NCI-H526 treated with DMSO at 0.1 percent for 48 hours (cell line): ENCODE measurements around the gene MEGF9.

Source experiments
- DNase-seq: peaks from one replicate; lab custom pipeline; 2025; lab: John Stamatoyannopoulos, UW

MEGF9 gene

GRCh38 chr9:120622790-120623189, 91.5 kb downstream of the MEGF9 start:
- DNase-seq: no peak

DNA sequence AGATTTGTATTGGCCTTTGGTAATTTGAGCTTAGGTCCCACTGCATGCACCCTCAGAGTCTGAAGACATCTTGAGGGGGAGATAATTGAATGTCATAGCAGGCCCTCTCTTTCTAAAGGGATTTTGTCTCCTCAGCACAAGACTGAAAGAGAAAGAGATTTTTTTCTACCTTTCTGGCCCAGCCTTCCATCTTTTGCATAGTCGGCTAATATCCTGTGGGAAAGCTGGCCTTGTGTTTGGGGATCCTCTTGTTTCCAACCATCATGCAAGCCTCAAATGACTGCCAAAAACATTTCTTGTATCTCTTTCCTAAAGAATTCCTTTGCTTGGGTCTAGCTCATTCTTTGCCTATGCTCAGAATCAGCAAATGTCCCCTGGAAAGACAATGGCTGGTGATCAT, 92.3 kb downstream of the MEGF9 start:
- DNase-seq: no peak

GRCh38 chr9:120619751-120620655, 94.3 kb downstream of the MEGF9 start:
- DNase-seq: peak; percentile 36

- DNase-seq: no peak
These were observed 97.0 kb downstream of the MEGF9 start for GRCh38 chr9:120616966-120617935.

DNA sequence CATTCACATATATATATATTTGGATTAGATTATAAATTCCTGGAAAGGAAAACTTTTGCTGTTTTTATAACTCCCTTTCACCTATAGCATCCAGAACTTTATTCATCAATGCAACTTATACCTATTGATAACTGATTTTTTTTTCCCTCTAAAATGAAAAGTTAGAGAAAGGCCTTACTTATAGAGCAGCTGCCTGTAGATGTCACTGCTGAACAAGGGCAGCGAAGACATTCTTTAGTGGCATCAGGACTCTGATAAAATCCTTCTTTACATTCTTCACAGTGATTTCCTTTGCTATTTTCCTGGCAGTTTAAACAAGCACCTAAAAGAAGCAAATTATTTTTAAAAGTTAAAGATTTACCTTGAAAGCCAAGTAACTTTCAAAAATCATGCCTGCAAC, 102.1 kb downstream of the MEGF9 start:
- no peak for DNase-seq

DNA sequence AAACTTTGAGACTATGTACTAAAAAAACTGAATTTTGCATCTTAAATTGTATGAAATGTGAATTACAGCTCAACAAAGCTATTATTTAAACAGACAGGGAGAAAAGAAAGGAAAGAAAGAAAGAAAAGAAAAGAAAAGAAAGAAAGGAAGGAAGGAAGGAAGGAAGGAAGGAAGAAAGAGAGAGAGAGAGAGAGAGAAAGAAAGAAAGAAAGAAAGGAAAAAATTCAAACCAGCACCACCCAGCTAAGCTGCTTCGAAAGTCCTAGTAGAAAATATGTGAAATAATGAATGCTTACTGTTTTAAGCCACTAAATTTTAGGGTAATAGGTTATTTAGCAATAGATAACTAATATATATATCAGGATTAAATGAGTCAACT, 102.6 kb downstream of the MEGF9 start:
- DNase-seq: no peak

DNA sequence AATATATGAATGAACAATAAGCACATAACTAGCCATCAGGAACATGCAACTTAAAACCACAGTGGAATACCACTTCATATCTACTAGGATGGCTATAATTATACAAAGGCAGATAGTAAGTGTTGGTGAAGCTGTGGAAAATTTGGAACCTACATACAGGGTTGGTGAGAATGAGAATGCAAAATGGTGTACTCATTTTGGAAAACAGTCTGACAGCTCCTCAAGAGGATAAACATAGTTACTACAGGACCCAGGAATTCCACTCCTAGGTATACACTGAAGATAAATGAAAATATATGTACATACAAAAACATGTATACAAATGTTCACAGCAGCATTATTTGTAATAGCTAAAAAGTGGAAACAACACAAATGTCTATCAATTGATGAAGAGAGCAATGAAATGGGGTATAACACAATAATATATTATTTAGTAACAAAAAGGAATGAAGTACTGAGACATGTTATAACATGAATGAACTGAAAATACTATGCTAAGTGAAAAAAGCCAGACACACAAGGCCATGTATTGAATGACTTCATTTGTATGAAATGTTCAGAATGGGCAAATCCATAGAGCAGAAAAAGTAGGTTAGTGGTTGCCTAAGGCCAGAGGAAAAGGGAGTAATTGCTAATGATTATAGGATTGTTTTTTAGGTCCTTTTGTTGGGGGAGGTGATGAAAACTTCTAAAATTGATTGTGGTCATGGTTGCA, 103.1 kb downstream of the MEGF9 start:
- DNase-seq: no peak

GRCh38 chr9:120609636-120610035, 104.6 kb downstream of the MEGF9 start:
- no peak for DNase-seq

GRCh38 chr9:120608421-120608820, 105.8 kb downstream of the MEGF9 start:
- DNase-seq: no peak

DNA sequence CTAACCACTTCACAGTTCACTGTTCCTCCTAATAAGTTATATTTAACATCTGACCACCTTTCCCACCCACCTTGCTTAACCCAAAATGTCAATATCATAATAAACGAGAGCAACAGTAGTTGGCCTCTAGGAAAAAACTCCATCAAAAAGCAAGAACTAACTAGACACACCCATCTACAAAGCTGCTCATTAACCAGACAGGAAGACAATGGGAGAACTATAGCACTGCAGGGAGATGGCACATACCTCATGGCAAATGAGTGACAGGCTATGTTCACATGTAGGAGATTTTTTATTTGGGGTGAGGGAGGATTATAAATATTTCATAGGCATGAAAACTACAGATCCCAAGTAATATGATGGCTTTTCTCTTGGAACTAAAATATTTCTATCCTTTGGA, 110.7 kb downstream of the MEGF9 start:
- no peak for DNase-seq

DNA sequence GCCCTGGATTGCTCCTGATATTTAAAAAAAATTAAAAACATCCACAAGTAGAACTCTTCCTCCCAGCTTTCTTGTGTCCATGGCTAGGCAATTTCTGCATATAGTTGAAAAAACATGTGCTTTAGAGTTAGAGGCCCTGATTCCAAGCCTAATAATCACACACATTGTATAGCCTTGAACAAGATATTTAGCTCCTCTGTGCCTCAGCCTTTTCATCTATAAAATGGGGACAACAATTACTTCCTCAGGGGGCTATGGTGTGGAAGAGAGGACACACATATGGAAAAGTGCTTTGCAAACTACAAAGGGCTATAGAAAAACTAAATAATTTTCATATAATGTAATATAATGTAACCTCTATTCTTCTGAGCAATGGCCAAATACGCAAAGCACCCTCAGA, 111.3 kb downstream of the MEGF9 start:
- DNase-seq: no peak

- DNase-seq: no peak
These were observed 120.4 kb downstream of the MEGF9 start for GRCh38 chr9:120593955-120594277.

DNA sequence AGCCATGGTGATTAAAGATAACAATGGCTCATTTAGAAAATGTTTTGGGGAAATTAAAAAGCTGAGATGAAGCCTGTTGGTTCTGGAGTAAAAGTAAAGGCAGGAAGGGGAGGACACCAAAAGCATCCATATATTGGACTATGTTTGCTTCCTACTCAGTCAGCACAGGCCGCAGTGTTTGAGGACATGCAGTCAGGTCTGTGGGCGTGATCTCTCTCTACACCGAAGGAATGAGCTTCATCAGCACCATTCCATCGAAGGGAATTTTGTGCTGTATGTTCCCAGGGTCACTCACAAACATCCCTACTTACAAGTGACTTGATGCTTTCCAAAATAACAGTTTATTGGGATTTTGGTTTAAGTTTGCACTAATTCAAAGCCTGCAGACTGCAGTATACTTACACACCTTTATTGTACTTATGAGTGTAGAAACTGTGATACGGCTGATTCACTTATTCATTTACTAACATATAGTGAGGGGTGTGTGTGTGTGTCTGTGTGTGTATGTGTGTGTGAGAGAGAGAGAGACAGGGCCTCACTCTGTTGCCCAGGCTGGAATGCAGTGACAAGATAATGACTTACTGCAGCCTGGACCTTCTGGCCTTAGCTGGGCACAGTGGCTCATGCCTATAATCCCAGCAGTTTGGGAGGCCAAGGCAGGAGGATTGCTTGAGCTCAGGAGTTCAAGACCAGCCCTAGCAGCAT, 120.9 kb downstream of the MEGF9 start:
- no peak for DNase-seq

- DNase-seq: no peak
These were observed 122.1 kb downstream of the MEGF9 start for GRCh38 chr9:120592210-120592609.

DNA sequence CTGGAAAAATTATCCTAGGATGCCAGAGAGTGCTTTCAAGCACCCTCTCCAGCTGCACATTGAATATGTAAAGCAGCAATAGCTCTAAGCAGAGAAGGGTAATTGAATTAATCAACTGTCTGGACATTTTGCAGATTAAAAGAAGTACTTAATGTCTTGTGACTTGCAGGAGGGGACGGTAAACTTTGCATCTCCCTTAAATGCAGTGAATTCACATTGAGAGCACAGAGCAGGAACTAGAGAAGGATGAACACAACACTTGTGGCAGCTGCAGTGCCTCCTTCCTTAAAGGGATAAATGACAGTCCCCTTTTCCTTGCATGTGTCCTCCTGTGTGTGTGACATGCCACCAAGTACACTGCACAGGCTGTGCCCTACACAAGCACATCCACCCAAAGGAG, 126.9 kb downstream of the MEGF9 start:
- peak; percentile 24 for DNase-seq

GRCh38 chr9:120583958-120584369, 130.3 kb downstream of the MEGF9 start:
- no peak for DNase-seq

- peak; percentile 85 for DNase-seq
These were observed 134.0 kb downstream of the MEGF9 start, which contains the start of gene CDK5RAP2 for GRCh38 chr9:120580051-120580896. CDK5RAP2 (minus strand) TSS chr9:120580167; CDS start chr9:120579978, 189 bp downstream.

- DNase-seq: no peak
These were observed 134.9 kb downstream of the MEGF9 start for GRCh38 chr9:120579139-120580050.

DNA sequence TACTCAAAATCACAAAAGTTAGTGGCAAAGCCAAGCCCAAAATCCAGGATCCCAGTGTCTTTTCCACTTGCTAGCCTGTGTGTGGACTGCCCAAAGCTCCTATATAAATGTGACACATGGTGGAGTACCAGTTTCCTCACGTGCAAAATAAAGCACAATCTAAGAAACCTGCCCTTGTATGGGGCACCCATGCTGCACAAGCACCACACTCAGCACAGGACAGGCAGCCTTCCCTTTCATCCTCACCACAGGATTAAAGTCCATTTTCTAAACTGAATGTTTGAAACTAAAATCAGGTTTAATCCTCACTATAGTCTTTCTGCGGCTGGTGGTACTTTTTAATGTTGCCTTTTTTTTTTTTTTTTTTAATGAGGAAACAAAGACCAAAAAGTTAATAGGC, 139.8 kb downstream of the MEGF9 start:
- no peak for DNase-seq

DNA sequence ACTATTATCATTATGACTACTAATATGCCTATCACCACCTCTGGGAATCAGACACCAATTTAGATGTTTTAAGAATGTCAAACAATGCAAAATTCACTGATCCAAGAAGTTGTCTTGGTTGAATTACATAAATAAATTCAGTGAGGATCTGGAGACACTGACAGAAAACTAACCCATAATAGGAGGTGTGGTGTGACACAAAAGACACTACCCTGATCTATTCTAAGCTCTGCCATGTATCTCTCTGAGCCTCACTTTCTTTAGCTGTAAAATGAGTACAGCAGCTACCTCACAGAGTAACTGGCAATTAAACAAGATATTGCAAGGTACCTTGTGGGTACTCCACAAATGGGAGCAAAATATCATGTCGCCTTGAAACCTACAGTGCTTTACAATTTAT, 141.8 kb downstream of the MEGF9 start:
- no peak for DNase-seq
